Urinary bladder (tissue), 4 donors: ENCODE data around the gene TULP1. TPM values are rescaled to one million over a fixed set of nuclear protein-coding genes. Genes with fewer than 3 reads are reported as not detected.

Experiments used
- DNase-seq: peaks from one replicate; pipeline ENCODE4 v3.0.0-alpha.2; 2015; ENCODE audit errors: extremely low spot score
- H3K27ac ChIP-seq: one replicate; pipeline ENCODE4 v1.5.1; 2013; ENCODE audit warnings: low read depth, mild to moderate bottlenecking, moderate library complexity
- H3K36me3 ChIP-seq: one replicate; pipeline ENCODE4 v1.6.1; 2013; ENCODE audit warnings: mild to moderate bottlenecking, moderate library complexity; ENCODE audit not compliant: insufficient read depth
- H3K4me1 ChIP-seq: one replicate; pipeline ENCODE4 v1.6.1; 2013; ENCODE audit warnings: mild to moderate bottlenecking, moderate library complexity; ENCODE audit not compliant: insufficient read depth
- H3K4me3 ChIP-seq: one replicate; pipeline ENCODE4 v1.5.1; 2013; ENCODE audit warnings: low read depth, low read length
- WGBS: extraction: QIAGEN DNeasy Blood & Tissue Kit; methylation state at CpG from one replicate; pipeline ENCODE4 v1.1.7; 2013; 5-methylcytosine and 5-hydroxymethylcytosine counted together
- polyA plus RNA-seq: library from polyadenylated mRNA; stranded (reverse); fragments of 200-250 nt; gene quantifications from one replicate; pipeline ENCODE4 v1.2.3, GENCODE V29; 2013
- total RNA-seq: library from RNA; depleted of rRNA; stranded (reverse); fragments of >200 nt; gene quantifications from one replicate; pipeline ENCODE4 v1.2.3, GENCODE V29; 2014
- donor health status: healthy with polysubstance abuse.
- donor health status: healthy.

The TULP1 gene
- total and polyA plus RNA-seq, 2 donors: 0.34 to 1.3 TPM

GRCh38 chr6:35498422-35499067 is 14.2 kb downstream of the TULP1 start:
- H3K4me1 ChIP-seq: no peaks in the 10 kb centered on the region
- WGBS: 31% methylated on average over 14 of the region's 14 CpGs
- H3K27ac ChIP-seq: peak overlapping the region; percentile 98
- H3K36me3 ChIP-seq: no peaks in the 10 kb centered on the region
- no peak for DNase-seq
- H3K4me3 ChIP-seq: peak overlapping the region; percentile 77

GRCh38 chr6:35497571-35498421 is 14.9 kb downstream of the TULP1 start:
- peak overlapping the region; percentile 77 for H3K4me3 ChIP-seq
- H3K4me1 ChIP-seq: no peaks in the 10 kb centered on the region
- H3K36me3 ChIP-seq: no peaks in the 10 kb centered on the region
- peak overlapping the region; percentile 98 for H3K27ac ChIP-seq
- 2% methylated on average over 77 of the region's 77 CpGs for WGBS
- DNase-seq: no peak

- Histone ChIP-seq H3K4me3 (peak within 1 kb of the TSS; percentile 77), H3K36me3 (no peaks in the 10 kb centered on the region), H3K4me1 (no peaks in the 10 kb centered on the region), H3K27ac (peak within 1 kb of the TSS; percentile 98)
- no peak for DNase-seq
- WGBS: 2% methylated on average over 84 of the region's 98 CpGs
Measured at GRCh38 chr6:35496841-35497570, 15.7 kb downstream of the TULP1 start, which contains the start of gene TEAD3. Gene TEAD3 (minus strand): TSS chr6:35497079.

GRCh38 chr6:35496036-35496840 is 16.5 kb downstream of the TULP1 start:
- Histone ChIP-seq H3K36me3 (no peaks in the 10 kb centered on the region), H3K4me1 (no peaks in the 10 kb centered on the region), H3K27ac (peak overlapping the region; percentile 92), H3K4me3 (peak overlapping the region; percentile 77)
- DNase-seq: no peak
- 7% methylated on average over 63 of the region's 63 CpGs for WGBS

- no peaks in the 10 kb centered on the region for H3K36me3 ChIP-seq
- peak overlapping the region; percentile 77 for H3K4me3 ChIP-seq
- WGBS: 33% methylated on average over 9 of the region's 9 CpGs
- no peak for DNase-seq
- H3K4me1 ChIP-seq: no peaks in the 10 kb centered on the region
- peak overlapping the region; percentile 92 for H3K27ac ChIP-seq
Measured at GRCh38 chr6:35495258-35496035, 17.2 kb downstream of the TULP1 start.

- H3K36me3 ChIP-seq: no peaks in the 10 kb centered on the region
- 8% methylated on average over 4 of the region's 4 CpGs for WGBS
- peak overlapping the region; percentile 51 for H3K27ac ChIP-seq
- peaks cover 2% of the 10 kb centered on the region for H3K4me1 ChIP-seq
- H3K4me3 ChIP-seq: no peak overlapping the region
- DNase-seq: no peak
Measured at GRCh38 chr6:35494161-35494563, 18.5 kb downstream of the TULP1 start.

- Histone ChIP-seq H3K27ac (peak overlapping the region; percentile 41), H3K4me3 (no peak overlapping the region), H3K36me3 (no peaks in the 10 kb centered on the region), H3K4me1 (peaks cover 2% of the 10 kb centered on the region)
- no peak for DNase-seq
- WGBS: 70% methylated on average over 28 of the region's 28 CpGs
Measured at GRCh38 chr6:35493307-35493983, 19.3 kb downstream of the TULP1 start.

GRCh38 chr6:35492974-35493284 is 19.8 kb downstream of the TULP1 start:
- Histone ChIP-seq H3K4me3 (no peak overlapping the region), H3K4me1 (peaks cover 2% of the 10 kb centered on the region), H3K27ac (peak overlapping the region; percentile 55), H3K36me3 (no peaks in the 10 kb centered on the region)
- DNase-seq: no peak
- WGBS: 48% methylated on average over 7 of the region's 7 CpGs

- WGBS: 20% methylated on average over 7 of the region's 7 CpGs
Measured at GRCh38 chr6:35492258-35492973, 20.3 kb downstream of the TULP1 start.

GRCh38 chr6:35491558-35492257 is 21.0 kb downstream of the TULP1 start:
- no peaks in the 10 kb centered on the region for H3K36me3 ChIP-seq
- no peak for DNase-seq
- H3K4me1 ChIP-seq: peaks cover 3% of the 10 kb centered on the region
- H3K27ac ChIP-seq: peak overlapping the region; percentile 58
- WGBS: 31% methylated on average over 5 of the region's 5 CpGs
- H3K4me3 ChIP-seq: no peak overlapping the region

More at GRCh38 chr6:35492258-35492973, 20.3 kb downstream of the TULP1 start:
- no peak for DNase-seq
- no peak overlapping the region for H3K4me3 ChIP-seq
- no peaks in the 10 kb centered on the region for H3K36me3 ChIP-seq
- H3K27ac ChIP-seq: peak overlapping the region; percentile 58
- H3K4me1 ChIP-seq: peaks cover 2% of the 10 kb centered on the region

GRCh38 chr6:35490821-35491557 is 21.7 kb downstream of the TULP1 start:
- Histone ChIP-seq H3K4me1 (peaks cover 4% of the 10 kb centered on the region), H3K36me3 (no peaks in the 10 kb centered on the region), H3K4me3 (no peak overlapping the region), H3K27ac (peak overlapping the region; percentile 82)
- WGBS: 33% methylated on average over 8 of the region's 8 CpGs
- no peak for DNase-seq
